HEK293T (cell line): ENCODE results near the gene PDSS2.

ENCODE experiments used
- BHLHE40 ChIP-seq: fragments of 450-650 bp; IDR thresholded peaks from 2 replicates; pipeline ENCODE4 v1.6.1; 2016; ENCODE audit warnings: mild to moderate bottlenecking, moderate library complexity, borderline replicate concordance
- SUZ12 ChIP-seq: fragments of 450-650 bp; IDR thresholded peaks from 2 replicates; pipeline ENCODE4 v1.6.1; 2016; ENCODE audit warnings: mild to moderate bottlenecking

GRCh38 chr6:107491760-107492660 is 32.6 kb upstream of the PDSS2 start:
- no peak for TF ChIP-seq SUZ12
- no peak for TF ChIP-seq BHLHE40
